ENCODE measurements around the gene MTFR1L. TPM values are rescaled to one million over a fixed set of nuclear protein-coding genes. Genes with fewer than 3 reads are reported as not detected.
A peak's percentile ranks its signal among the peaks of the same experiment; 100 is the strongest.

The MTFR1L gene
- total RNA-seq, 3 donors from 2014 or later: 71.6 to 79.2 (median 75.4) TPM

DNA sequence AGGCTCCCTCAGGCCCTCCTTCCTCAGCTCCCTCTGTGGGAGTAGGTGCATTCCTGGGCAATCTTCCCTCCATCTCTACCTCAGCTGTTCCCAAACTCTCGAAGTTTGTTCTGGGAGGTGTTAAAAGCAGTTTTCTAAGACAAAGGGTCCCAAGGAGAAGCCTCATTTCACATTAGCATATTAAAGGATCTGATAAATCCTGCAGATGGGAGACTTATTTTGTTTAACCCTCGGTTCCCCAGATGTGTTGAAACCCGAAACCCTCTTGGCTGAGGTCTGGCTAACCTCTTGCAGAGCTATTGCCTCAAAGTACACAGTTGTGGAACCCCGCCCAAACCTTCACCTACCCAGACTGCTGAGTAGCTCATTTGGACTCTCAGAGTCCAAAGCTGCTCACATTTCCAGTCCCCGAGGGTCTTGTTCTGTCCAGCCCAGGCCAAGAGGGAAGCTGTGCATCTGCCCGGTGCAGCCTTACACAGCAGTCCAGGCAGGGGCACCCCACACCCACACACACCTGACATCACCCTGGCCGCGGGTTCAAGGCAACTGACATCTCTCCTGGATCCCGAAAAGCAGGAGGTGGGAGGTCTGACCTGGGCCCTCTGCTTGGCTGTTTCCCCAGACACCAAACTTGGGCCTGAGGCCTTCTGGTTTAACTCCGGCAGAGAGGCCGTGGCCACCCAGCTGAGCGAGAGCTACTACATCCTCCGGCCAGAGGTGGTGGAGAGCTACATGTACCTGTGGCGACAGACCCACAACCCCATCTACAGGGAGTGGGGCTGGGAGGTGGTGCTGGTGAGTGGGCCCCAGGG lies 39.2 kb upstream of the MTFR1L start:
- no peaks in the 10 kb centered on the region for H3K27me3 ChIP-seq
- H3K9me3 ChIP-seq: no peaks in the 10 kb centered on the region
- no peak for TF ChIP-seq POLR2A (IDR thresholded peaks at IDR 0.05)
- no peak for TF ChIP-seq CTCF (IDR thresholded peaks at IDR 0.05)
- TF ChIP-seq POLR2AphosphoS5 (IDR thresholded peaks at IDR 0.05): no peak
- H3K27ac ChIP-seq: peak overlapping the region in 1 of 2 donors; percentile 45
- no peak for DNase-seq (ENCODE audit: low spot score in 2 of 2)
- no peaks in the 10 kb centered on the region for H3K36me3 ChIP-seq
- intact Hi-C loops (cut with DNase I; ENCODE audit: low total_unique reads): no loop called here
- peaks cover 0 to 3% of the 10 kb centered on the region in 2 donors for H3K4me1 ChIP-seq
- H3K4me3 ChIP-seq: no peak overlapping the region

DNA sequence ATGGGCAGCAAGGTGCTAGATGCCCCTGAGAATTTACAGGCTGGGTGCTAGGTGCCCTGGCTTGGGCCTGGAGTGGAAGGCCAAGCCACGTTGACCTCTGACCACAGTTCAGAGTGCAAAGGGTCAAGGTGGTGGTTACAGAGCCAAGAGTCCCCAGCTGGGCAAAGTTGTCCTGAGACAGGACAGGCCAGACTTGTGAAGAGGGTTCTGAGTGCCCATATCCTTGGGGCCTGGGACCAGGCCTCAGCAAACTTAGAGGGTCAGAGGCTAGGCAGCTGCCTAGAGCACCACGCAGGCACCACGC lies 38.7 kb upstream of the MTFR1L start:
- intact Hi-C loops (cut with DNase I; ENCODE audit: low total_unique reads): no loop called here
- no peaks in the 10 kb centered on the region for H3K36me3 ChIP-seq
- H3K27ac ChIP-seq: peak overlapping the region in 1 of 2 donors; percentile 45
- H3K4me3 ChIP-seq: no peak overlapping the region
- peaks cover 0 to 3% of the 10 kb centered on the region in 2 donors for H3K4me1 ChIP-seq
- H3K27me3 ChIP-seq: no peaks in the 10 kb centered on the region
- H3K9me3 ChIP-seq: no peaks in the 10 kb centered on the region
- TF ChIP-seq CTCF (IDR thresholded peaks at IDR 0.05) (no peak), POLR2A (IDR thresholded peaks at IDR 0.05) (no peak), POLR2AphosphoS5 (IDR thresholded peaks at IDR 0.05) (no peak)
- DNase-seq (ENCODE audit: low spot score in 2 of 2): no peak

- TF ChIP-seq POLR2AphosphoS5 (IDR thresholded peaks at IDR 0.05) (no peak), POLR2A (IDR thresholded peaks at IDR 0.05) (no peak), CTCF (IDR thresholded peaks at IDR 0.05) (no peak)
- H3K4me1 ChIP-seq: peaks cover 0 to 3% of the 10 kb centered on the region in 2 donors
- intact Hi-C loops (cut with DNase I; ENCODE audit: low total_unique reads): loop anchor here (2.0 kb wide), 1 partner anchor 18 kb away; no protein-coding TSS in a partner anchor
These were observed 37.0 kb upstream of the MTFR1L start for GRCh38 chr1:25782608-25783201.

DNA sequence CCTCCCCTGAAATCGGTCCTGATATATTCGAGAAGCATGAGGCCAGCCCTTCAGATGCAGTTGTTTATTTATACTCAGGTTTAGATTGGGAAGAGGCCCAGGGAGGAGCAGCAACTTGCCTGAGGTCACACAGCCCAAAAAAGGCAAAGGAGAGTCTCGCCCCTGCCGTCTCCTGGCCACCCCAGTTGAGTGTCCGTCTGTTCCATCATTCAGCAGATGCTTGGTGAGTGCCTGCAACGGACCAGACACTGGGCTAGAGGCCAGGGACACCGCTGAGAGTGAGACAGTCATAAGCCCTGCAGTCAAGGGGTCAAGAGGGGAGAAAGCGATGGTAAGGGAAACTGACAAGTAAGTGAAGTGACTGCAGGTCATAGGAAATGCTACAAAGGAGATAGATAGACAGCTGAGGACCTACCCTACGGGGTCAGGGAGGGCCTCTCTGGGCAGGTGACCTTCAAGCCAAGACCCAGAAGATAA lies 35.1 kb upstream of the MTFR1L start:
- Histone ChIP-seq H3K4me1 (peaks cover 0 to 3% of the 10 kb centered on the region in 2 donors), H3K27ac (no peak overlapping the region), H3K36me3 (no peaks in the 10 kb centered on the region), H3K9me3 (no peaks in the 10 kb centered on the region), H3K4me3 (no peak overlapping the region), H3K27me3 (no peaks in the 10 kb centered on the region)
- DNase-seq (ENCODE audit: low spot score in 2 of 2): no peak
- TF ChIP-seq POLR2A (IDR thresholded peaks at IDR 0.05): no peak
- TF ChIP-seq CTCF (IDR thresholded peaks at IDR 0.05): no peak
- TF ChIP-seq POLR2AphosphoS5 (IDR thresholded peaks at IDR 0.05): no peak
- intact Hi-C loops (cut with DNase I; ENCODE audit: low total_unique reads): no loop called here

More at GRCh38 chr1:25782608-25783201, 37.0 kb upstream of the MTFR1L start:
- Histone ChIP-seq H3K4me3 (no peak overlapping the region), H3K27me3 (no peaks in the 10 kb centered on the region), H3K27ac (no peak overlapping the region), H3K36me3 (no peaks in the 10 kb centered on the region), H3K9me3 (no peaks in the 10 kb centered on the region)
- no peak for DNase-seq (ENCODE audit: low spot score in 2 of 2)

Data from breast epithelium (tissue), 4 donors.